CD4-positive, alpha-beta T cell treated with Interferon gamma for 1 hour (primary cell): ENCODE data around the gene DOCK8.

Source experiments
- DNase-seq: peaks from one replicate; pipeline ENCODE4 v3.0.0-alpha.2; 2020

The DOCK8 gene

GRCh38 chr9:431701-432100 is 217.0 kb downstream of the DOCK8 start:
- DNase-seq: no peak

GRCh38 chr9:436482-436881 is 221.8 kb downstream of the DOCK8 start:
- DNase-seq: no peak

- no peak for DNase-seq
Observed at GRCh38 chr9:437066-437465, 222.4 kb downstream of the DOCK8 start.

GRCh38 chr9:437574-438001 is 222.9 kb downstream of the DOCK8 start:
- no peak for DNase-seq

GRCh38 chr9:438066-438465 is 223.4 kb downstream of the DOCK8 start:
- no peak for DNase-seq

- no peak for DNase-seq
Observed at GRCh38 chr9:438961-439768, 224.5 kb downstream of the DOCK8 start.

- no peak for DNase-seq
Observed at GRCh38 chr9:441126-441525, 226.5 kb downstream of the DOCK8 start.

- no peak for DNase-seq
Observed at GRCh38 chr9:444528-444927, 229.9 kb downstream of the DOCK8 start.

- no peak for DNase-seq
Observed at GRCh38 chr9:445033-445432, 230.4 kb downstream of the DOCK8 start.

GRCh38 chr9:446074-446699 is 231.5 kb downstream of the DOCK8 start:
- DNase-seq: no peak

- DNase-seq: peak; percentile 40
Observed at GRCh38 chr9:447230-448025, 232.8 kb downstream of the DOCK8 start.

- no peak for DNase-seq
Observed at GRCh38 chr9:450057-450456, 235.4 kb downstream of the DOCK8 start.

- no peak for DNase-seq
Observed at GRCh38 chr9:450561-450960, 235.9 kb downstream of the DOCK8 start.

GRCh38 chr9:453832-454231 is 239.2 kb downstream of the DOCK8 start:
- no peak for DNase-seq

GRCh38 chr9:456365-456764 is 241.7 kb downstream of the DOCK8 start:
- DNase-seq: no peak

- DNase-seq: no peak
Observed at GRCh38 chr9:458590-458989, 243.9 kb downstream of the DOCK8 start.

GRCh38 chr9:459491-460444 is 245.1 kb downstream of the DOCK8 start:
- no peak for DNase-seq

GRCh38 chr9:462121-462520 is 247.5 kb downstream of the DOCK8 start:
- no peak for DNase-seq

GRCh38 chr9:462606-463005 is 247.9 kb downstream of the DOCK8 start:
- DNase-seq: no peak

GRCh38 chr9:463455-464171 is 248.9 kb downstream of the DOCK8 start:
- no peak for DNase-seq

GRCh38 chr9:466747-467146 is 252.1 kb downstream of the DOCK8 start:
- no peak for DNase-seq
